DND-41 (cell line): ENCODE data around the gene OR51B4.

Source experiments
- EZH2 ChIP-seq: IDR thresholded peaks from 3 replicates; pipeline ENCODE4 v1.6.1; 2012; ENCODE audit warnings: borderline replicate concordance, low read depth, mild to moderate bottlenecking, moderate library complexity, low read length, inconsistent platforms; ENCODE audit not compliant: severe bottlenecking
- TF ChIP-seq, protein P1 (sequence below): IDR thresholded peaks from 2 replicates; pipeline ENCODE4 v1.5.1; 2012; ENCODE audit warnings: borderline replicate concordance, low read length, moderate library complexity, mild to moderate bottlenecking; ENCODE audit not compliant: poor library complexity, severe bottlenecking; ENCODE audit errors: extremely low read depth

DNA sequence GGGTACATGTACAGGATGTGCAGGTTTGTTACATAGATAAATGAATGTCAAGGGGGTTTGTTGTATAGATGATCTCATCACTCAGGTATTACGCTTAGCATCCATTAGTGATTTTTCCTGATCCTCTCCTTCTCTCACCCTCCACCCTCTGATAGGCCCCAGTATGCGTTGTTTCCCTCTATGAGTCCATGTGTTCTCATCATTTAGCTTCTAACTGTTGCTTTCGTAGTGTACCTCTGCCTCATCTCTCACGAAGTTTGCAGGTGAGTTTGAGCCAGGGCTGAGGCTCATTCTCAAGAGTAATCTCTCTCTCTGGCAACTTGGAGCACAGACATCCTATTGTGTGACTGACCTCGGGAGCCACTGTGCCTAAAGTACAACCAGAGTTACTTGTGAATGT lies 27.4 kb downstream of the OR51B4 start:
- TF ChIP-seq, protein P1, sequence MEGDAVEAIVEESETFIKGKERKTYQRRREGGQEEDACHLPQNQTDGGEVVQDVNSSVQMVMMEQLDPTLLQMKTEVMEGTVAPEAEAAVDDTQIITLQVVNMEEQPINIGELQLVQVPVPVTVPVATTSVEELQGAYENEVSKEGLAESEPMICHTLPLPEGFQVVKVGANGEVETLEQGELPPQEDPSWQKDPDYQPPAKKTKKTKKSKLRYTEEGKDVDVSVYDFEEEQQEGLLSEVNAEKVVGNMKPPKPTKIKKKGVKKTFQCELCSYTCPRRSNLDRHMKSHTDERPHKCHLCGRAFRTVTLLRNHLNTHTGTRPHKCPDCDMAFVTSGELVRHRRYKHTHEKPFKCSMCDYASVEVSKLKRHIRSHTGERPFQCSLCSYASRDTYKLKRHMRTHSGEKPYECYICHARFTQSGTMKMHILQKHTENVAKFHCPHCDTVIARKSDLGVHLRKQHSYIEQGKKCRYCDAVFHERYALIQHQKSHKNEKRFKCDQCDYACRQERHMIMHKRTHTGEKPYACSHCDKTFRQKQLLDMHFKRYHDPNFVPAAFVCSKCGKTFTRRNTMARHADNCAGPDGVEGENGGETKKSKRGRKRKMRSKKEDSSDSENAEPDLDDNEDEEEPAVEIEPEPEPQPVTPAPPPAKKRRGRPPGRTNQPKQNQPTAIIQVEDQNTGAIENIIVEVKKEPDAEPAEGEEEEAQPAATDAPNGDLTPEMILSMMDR, result no peak
- TF ChIP-seq EZH2, result no peak
